ENCODE results near the gene CAPN6. TPM values are rescaled to one million over a fixed set of nuclear protein-coding genes. Genes with fewer than 3 reads are reported as not detected.

The CAPN6 gene, protein sequence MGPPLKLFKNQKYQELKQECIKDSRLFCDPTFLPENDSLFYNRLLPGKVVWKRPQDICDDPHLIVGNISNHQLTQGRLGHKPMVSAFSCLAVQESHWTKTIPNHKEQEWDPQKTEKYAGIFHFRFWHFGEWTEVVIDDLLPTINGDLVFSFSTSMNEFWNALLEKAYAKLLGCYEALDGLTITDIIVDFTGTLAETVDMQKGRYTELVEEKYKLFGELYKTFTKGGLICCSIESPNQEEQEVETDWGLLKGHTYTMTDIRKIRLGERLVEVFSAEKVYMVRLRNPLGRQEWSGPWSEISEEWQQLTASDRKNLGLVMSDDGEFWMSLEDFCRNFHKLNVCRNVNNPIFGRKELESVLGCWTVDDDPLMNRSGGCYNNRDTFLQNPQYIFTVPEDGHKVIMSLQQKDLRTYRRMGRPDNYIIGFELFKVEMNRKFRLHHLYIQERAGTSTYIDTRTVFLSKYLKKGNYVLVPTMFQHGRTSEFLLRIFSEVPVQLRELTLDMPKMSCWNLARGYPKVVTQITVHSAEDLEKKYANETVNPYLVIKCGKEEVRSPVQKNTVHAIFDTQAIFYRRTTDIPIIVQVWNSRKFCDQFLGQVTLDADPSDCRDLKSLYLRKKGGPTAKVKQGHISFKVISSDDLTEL
- not detected in 2 replicates for total RNA-seq (2014; rRNA removed; shearing (Covaris generic); ENCODE audit: low replicate concordance)

DNA sequence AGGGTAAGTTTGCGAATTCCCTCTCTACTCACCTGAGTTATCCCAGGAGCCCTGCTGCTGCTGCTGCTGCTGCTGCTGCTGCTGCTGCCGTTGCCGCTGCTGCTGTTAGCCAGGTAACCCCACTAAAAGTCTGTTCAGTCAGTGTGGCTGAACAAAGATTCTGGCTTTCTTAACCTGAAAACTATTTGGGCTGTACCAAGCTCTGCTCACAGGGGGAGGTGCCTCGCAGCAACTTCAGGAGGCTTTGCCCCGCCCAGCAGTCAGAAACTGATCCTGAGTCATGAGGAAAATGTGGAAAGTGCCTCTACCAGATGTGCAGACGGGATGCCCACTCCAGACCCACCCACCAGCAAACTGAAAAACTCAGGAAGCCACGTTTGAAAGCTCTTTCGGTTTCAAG lies at the start of gene CAPN6:
Gene CAPN6 (minus strand): TSS at position 145 of the 400 bp plus-strand sequence. CDS start 6,547 bp downstream, outside the sequence.
- no peak within 1 kb of the TSS for H3K4me3 ChIP-seq
- DNase-seq = no peak
- no peaks in the 10 kb centered on the region for H3K27me3 ChIP-seq

DNA sequence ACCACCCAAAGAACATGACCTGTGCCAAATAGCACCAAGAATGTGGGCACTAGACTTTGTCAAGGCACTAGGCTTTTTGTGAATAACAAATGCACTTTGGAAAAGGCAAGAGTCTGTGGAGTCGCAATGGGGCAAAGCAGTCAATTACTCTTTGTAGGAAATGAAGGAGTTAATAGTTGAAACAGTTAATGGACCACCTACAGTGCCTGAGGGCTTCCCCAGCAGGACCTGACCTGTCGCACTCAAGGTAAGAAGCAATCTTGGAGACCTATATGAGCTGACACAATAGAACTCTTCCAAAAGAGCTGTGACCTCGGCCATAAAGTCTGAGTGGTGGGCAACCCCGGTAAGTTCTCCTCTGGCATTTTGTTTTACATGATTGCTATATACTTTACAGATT lies 49.2 kb upstream of the CAPN6 start:
- Histone ChIP-seq H3K27me3 (no peaks in the 10 kb centered on the region), H3K36me3 (no peaks in the 10 kb centered on the region), H3K4me3 (no peak overlapping the region), H3K9me3 (no peaks in the 10 kb centered on the region)
- DNase-seq = no peak

More for the DNA sequence above, at the start of gene CAPN6:
- no peaks in the 10 kb centered on the region for H3K9me3 ChIP-seq
- H3K36me3 ChIP-seq = no peaks in the 10 kb centered on the region

DNA sequence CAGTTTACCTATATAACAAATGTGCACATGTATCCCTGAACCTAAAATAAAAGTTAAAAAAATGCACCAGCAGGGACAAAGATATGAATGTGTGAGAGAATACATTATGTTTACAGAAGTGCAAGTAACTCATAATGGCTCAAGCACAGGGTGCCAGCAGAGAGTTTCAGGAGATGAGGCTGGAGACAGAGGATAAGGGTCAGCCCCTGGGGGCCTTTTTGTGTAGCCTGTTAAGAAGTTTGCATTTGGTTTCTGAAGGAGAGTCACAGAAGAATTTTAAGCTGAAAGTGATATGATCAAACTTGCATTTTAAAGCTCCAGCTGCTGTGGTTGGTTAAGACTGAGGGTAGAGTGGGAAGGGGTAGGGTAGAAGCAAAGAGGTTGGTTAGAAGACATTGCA lies 48.6 kb upstream of the CAPN6 start:
- Histone ChIP-seq H3K36me3 (no peaks in the 10 kb centered on the region), H3K4me3 (no peak overlapping the region), H3K27me3 (no peaks in the 10 kb centered on the region), H3K9me3 (no peaks in the 10 kb centered on the region)
- DNase-seq = no peak

DNA sequence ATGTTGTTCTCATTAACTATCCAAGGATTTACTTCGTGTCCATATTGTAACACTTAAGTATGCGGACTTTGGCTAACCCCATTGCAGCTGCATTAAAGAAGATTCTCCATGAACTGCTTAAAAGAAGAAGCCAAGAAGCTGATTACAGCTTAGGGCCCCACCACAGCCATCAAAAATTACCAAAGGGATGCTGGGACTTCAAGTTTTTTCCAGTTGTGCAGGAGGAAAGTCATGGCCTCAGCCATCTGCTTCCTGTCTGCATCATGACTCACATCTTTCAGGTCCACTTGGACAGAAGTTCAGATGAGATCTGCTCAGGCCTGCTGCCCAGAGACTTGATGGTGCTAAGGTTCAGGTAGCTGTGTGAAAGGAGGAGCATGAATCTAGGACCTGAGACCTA lies 38.8 kb upstream of the CAPN6 start:
- Histone ChIP-seq H3K9me3 (no peaks in the 10 kb centered on the region), H3K36me3 (no peaks in the 10 kb centered on the region), H3K27me3 (no peaks in the 10 kb centered on the region), H3K4me3 (no peak overlapping the region)
- no peak for DNase-seq

DNA sequence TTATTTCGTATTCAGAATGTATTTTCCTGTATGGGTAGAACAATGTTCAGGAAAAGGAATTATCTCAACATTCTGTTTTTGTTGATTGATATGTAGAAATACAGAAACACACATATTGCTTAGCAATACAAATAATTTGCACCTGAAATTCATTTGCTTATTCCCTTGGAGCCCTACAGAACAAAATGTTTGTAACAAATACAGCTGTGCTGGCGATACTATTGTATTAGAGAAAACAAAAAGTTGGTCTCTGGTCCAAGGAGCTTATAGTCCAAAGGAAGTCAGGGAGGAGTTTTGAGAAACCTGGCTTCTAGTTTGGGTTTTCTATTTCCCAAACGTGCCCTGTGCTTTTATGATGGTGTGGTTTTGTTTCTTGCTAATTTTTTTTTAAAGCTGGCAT lies 37.8 kb upstream of the CAPN6 start:
- Histone ChIP-seq H3K9me3 (no peaks in the 10 kb centered on the region), H3K4me3 (no peak overlapping the region), H3K27me3 (no peaks in the 10 kb centered on the region), H3K36me3 (no peaks in the 10 kb centered on the region)
- DNase-seq = no peak

DNA sequence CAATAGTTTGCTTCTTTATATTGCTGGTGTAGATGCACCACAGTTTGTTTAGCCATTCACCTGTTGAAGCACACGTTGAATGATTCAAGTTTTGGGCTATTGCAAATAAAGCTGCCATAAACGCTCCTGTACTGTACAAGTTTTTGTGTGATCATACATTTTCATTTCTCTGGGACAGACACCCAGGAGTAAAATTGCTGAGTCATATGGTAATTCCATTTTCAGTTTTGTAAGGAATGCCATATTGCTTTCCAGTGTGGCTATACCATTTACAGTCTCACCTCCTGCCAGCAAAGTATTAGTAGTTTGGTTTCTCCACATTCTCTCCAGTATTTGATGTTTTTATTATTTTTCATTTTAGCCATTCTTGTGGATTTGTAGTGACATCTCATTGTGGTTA lies 32.0 kb upstream of the CAPN6 start:
- no peaks in the 10 kb centered on the region for H3K36me3 ChIP-seq
- H3K9me3 ChIP-seq = no peaks in the 10 kb centered on the region
- no peaks in the 10 kb centered on the region for H3K27me3 ChIP-seq
- no peak overlapping the region for H3K4me3 ChIP-seq
- DNase-seq = no peak

DNA sequence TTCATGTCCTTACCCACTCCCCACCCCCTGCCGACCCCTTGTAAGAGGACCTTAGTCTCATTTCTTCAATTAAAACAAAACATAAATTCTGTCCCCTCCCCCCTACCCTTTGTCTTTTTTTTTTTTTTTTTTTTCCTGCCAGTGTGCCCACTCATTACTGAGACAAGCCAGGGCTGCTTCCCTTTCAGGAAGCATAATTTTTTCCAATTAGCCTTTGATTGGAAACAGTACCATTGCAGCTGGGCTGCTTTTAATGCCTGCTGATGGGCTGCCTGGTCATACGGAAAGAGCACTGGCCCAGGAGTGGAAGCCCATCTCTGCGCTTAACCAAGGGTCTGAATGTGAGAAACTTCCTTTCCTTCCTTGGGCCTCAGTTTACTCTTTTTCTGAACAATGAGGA lies 18.6 kb upstream of the CAPN6 start:
- Histone ChIP-seq H3K4me3 (no peak overlapping the region), H3K36me3 (no peaks in the 10 kb centered on the region), H3K27me3 (no peaks in the 10 kb centered on the region), H3K9me3 (no peaks in the 10 kb centered on the region)
- DNase-seq = no peak

DNA sequence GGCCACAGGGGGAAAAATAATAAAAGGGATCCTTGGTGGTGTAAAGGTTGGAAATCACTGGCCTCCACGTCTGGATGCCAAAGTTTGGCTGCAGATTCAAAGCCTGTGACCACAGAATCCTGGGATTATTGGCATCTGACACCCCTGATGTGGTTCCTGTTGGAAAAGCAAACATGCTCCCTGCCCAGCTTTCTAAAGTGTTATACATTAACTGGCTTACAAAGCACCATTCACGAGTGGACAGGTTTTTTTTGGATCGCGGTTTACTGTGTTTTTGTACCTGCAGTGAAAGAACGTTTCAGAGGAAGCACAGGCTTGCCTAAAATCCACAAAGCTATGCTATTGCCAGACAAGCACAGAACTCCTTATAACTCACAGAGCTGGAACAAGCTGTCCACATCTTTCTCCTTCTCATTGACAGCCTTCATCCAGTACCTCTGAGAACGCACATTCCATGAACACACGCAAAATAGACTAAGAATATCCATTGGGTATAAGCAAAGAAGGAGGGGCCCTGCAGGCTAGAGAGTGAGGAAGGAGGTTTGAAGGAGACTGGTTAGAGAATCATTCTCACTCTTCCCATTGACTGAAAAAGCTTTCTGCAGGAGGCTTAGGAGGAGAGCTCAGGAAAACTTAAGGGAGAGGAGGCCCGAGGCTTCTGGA lies 14.5 kb upstream of the CAPN6 start:
- DNase-seq = no peak
- no peaks in the 10 kb centered on the region for H3K9me3 ChIP-seq
- no peaks in the 10 kb centered on the region for H3K36me3 ChIP-seq
- H3K27me3 ChIP-seq = no peaks in the 10 kb centered on the region
- H3K4me3 ChIP-seq = no peak overlapping the region

DNA sequence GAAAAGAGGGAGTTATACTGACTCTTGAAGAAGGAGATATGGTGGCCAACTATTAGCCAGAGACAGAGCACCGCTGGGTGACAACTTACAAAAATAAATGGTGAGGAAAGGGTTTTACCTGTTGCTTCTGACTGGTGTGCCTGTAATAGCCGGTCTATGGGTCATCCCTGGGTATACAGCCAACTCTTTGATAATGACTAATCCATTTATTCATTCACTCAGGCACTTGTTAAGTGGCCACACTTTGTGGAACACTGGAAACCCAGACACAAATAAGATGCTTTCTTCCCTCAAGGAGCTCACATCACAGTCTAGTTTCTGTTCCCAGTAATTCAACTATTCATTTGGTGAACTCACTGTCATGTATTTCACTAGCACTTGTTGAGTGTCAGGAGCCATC lies 13.2 kb upstream of the CAPN6 start:
- Histone ChIP-seq H3K27me3 (no peaks in the 10 kb centered on the region), H3K36me3 (no peaks in the 10 kb centered on the region), H3K9me3 (no peaks in the 10 kb centered on the region), H3K4me3 (no peak overlapping the region)
- no peak for DNase-seq

DNA sequence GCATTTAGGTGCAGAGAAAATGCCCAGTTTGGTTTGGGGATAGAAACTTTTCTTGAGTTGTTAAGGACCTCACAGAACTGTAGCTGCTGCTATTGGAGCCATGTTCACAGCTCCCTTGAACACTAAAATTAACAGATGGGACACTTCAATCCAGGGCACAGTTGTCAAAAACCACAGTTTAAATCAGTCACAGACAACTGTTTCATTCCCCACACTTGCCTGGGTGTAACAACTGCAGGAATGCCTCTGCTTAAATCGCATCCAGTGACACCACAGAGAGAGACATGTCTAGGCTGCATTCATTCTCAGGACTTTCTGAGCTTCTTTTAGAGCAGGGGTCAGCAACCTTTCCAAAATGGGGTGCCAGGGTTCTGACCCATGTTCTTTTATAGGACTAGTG lies 12.7 kb upstream of the CAPN6 start:
- no peaks in the 10 kb centered on the region for H3K27me3 ChIP-seq
- no peaks in the 10 kb centered on the region for H3K36me3 ChIP-seq
- no peaks in the 10 kb centered on the region for H3K9me3 ChIP-seq
- no peak overlapping the region for H3K4me3 ChIP-seq
- no peak for DNase-seq

DNA sequence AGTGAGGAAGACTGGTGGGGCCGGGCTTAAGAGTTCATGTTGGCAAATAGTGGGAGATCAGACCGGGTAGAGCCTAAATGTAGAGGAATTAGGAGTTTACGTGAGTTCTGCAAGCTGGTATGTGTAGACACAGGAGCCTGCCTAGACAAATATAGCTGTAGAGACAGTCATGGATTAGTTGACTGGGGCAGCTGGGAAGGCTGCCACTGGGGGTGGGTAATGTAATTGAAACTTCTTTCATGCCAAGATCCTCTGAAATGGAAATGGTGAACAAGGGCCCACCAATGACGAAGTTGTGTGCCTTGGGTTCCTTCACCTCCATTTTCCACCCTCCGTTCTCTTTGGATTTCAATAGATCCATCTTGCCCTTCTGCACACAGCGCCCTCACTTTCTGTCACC lies 11.9 kb upstream of the CAPN6 start:
- Histone ChIP-seq H3K4me3 (no peak overlapping the region), H3K9me3 (no peaks in the 10 kb centered on the region), H3K36me3 (no peaks in the 10 kb centered on the region), H3K27me3 (no peaks in the 10 kb centered on the region)
- DNase-seq = no peak

DNA sequence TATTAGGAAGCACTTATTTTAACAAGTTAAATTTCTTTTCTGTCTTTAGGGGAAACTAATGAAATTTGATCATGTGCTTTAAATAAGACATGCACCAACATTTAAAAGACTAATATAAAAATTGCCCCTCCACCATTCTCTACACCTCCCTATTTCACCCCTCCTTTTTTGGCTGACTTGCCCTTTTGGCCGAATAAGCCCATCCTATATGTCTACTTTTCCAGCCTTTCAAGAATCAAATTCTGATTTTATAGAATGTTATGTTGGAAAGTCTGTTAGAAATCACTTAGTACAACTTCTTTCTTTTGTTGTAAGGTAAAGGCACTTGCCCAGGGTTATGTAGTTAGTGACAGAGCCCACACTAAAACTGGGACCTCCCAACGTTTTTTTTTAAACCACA lies 1.8 kb downstream of the CAPN6 start:
- Histone ChIP-seq H3K4me3 (no peak overlapping the region), H3K27me3 (no peaks in the 10 kb centered on the region), H3K36me3 (no peaks in the 10 kb centered on the region), H3K9me3 (no peaks in the 10 kb centered on the region)
- no peak for DNase-seq

DNA sequence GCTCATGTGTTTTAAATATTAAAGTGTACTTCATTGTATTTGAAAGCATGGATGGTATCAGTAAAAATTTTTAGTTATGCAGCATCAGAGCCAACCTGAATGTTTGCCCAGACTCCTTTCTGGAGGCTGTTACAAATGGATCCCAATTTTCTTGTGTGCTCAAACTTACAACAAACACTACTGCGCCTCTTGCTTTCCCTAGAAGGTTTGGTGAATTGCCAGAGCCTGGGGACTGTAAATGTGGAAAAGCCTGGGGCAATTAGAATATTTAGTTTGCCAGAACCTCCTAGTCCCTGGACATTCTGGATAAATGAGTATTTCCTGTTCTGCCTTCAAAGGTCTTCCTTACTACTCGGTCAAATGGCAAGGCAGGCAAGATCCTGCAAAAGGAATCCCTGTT lies 4.8 kb downstream of the CAPN6 start:
- Histone ChIP-seq H3K36me3 (no peaks in the 10 kb centered on the region), H3K9me3 (no peaks in the 10 kb centered on the region), H3K4me3 (no peak overlapping the region), H3K27me3 (no peaks in the 10 kb centered on the region)
- DNase-seq = no peak

DNA sequence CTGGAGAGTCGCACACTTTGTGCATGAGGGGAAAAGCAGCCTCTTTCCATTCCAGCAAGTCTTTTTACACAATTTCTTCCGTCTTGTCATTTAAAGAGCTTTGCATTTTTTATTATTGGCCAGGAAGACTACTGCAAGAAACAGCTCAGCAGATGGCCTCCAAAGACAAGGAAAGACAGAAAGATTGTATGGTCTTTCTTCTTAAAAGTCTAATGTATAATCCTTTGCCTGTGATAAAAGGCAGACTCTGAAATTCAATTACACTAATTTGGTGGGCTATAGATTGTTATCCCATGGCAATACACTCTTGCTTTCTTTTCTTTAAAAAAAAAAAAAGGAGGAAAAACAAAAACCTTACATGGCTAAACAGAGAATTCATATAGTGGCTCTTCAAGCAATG lies 5.9 kb downstream of the CAPN6 start:
- no peaks in the 10 kb centered on the region for H3K36me3 ChIP-seq
- H3K4me3 ChIP-seq = no peak overlapping the region
- DNase-seq = no peak
- H3K27me3 ChIP-seq = no peaks in the 10 kb centered on the region
- H3K9me3 ChIP-seq = no peaks in the 10 kb centered on the region

DNA sequence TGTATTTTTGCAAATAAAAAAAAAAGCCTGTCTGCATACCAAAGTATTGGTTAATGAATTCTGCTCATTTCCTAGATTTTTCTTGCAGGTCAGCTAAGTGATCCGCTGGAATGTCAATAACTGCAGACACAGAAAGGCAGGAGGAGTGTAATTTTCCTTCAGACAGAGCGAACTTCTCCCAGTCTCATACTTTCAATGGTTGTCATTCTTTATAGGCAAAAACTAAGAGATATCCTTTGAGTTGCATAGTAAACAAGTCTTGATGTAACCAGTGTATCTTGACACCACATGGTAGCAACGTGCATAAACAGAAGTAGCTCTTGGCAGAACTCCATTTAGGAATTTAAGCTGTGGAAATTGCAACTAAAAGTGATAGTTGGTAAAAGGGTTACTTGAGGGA lies 8.2 kb downstream of the CAPN6 start:
- H3K36me3 ChIP-seq = no peaks in the 10 kb centered on the region
- no peak for DNase-seq
- no peak overlapping the region for H3K4me3 ChIP-seq
- no peaks in the 10 kb centered on the region for H3K27me3 ChIP-seq
- no peaks in the 10 kb centered on the region for H3K9me3 ChIP-seq

DNA sequence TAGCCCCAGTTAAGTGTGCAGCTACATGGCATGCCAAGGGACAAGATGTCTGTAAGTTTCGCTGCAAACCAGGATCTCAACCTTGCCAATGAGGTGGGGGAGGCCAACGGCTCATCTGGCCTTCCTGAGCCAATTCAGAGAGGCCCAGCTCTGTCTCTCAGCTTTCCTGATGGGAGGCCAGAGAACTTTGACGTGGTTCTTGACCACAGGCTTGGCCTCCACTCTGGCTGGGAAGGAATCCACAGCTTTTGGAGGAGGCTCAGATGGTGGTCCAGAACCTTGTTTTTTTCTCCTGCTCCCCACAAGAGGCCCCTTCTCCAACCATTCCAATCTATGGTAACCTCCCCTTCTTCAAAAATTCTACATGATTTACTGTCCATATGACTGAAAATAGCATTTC lies 9.8 kb downstream of the CAPN6 start:
- no peak overlapping the region for H3K4me3 ChIP-seq
- H3K9me3 ChIP-seq = no peaks in the 10 kb centered on the region
- DNase-seq = no peak
- H3K27me3 ChIP-seq = no peaks in the 10 kb centered on the region
- no peaks in the 10 kb centered on the region for H3K36me3 ChIP-seq

DNA sequence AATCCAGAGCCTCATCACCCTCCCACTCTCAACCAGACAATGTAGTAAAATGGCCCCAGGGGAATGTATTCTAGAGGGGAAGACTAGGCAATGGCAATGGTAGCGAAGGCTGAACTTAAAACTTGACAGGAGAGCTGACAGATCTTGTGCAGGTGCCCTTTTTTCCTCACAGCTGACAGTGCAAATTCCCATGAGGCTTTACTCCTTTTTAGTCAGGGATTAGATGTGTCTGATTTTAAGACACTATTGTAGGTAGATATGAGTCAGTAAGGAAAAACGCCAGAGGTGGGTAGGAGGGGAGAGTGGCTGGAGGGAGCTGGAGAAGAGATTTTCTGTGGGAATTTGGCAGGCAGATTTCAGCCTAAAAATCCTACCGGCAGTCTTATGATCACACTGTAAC lies 10.7 kb downstream of the CAPN6 start:
- H3K27me3 ChIP-seq = no peaks in the 10 kb centered on the region
- no peak overlapping the region for H3K4me3 ChIP-seq
- H3K36me3 ChIP-seq = no peaks in the 10 kb centered on the region
- no peak for DNase-seq
- no peaks in the 10 kb centered on the region for H3K9me3 ChIP-seq

DNA sequence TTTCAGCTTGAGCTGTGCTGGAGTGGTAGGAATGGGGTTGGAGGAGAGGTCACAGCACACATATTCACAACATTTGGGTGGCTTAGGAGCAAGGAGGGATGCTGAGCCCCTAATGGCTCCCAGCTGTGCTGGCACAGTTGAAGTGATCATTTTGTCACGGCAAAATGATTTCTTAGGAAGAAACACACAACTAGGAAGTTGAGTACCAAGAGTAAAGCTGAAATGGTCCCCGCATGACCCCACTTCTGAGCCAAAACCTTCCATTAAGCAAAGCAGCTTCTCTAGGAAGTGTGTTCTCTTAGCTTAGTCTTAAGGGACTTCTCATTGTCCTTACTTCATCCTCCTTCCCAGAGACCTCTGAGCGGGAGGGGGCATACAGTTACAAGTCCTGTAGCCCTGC lies 12.6 kb downstream of the CAPN6 start:
- H3K4me3 ChIP-seq = no peak overlapping the region
- no peaks in the 10 kb centered on the region for H3K27me3 ChIP-seq
- H3K36me3 ChIP-seq = no peaks in the 10 kb centered on the region
- H3K9me3 ChIP-seq = no peaks in the 10 kb centered on the region
- DNase-seq = no peak
